GM04504 (cell line): ENCODE data around the gene NTMT2.

ENCODE experiments used
- DNase-seq: peaks from one replicate; pipeline ENCODE4 v3.0.0-alpha.2; 2012; ENCODE audit warnings: low read depth

The NTMT2 gene

GRCh38 chr1:170210142-170210541 is 64.4 kb downstream of the NTMT2 start:
- no peak for DNase-seq

GRCh38 chr1:170213596-170213995 is 67.8 kb downstream of the NTMT2 start:
- no peak for DNase-seq

GRCh38 chr1:170214117-170215032 is 68.6 kb downstream of the NTMT2 start:
- no peak for DNase-seq

- DNase-seq = no peak
These were observed 69.5 kb downstream of the NTMT2 start for GRCh38 chr1:170215072-170215885.

GRCh38 chr1:170217517-170218256 is 71.9 kb downstream of the NTMT2 start:
- no peak for DNase-seq

DNA sequence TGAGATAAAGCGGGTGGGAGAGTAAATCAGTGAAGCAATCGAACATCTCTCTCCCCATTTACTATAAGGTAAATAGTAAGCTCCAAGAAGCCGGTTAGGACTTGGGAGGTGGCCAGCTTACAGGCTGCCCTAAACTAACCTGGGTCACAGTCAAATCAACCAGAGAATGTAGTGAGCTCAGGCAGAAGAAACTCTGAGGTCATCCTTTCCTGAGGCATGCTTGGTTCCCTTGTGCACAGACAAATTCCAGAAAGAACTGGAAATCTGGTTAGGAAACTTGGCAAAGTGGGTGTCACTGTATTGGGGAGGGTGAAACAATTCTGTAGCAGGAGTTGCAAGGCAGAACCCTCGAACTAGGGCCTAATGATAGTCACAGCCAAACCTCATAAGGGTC is 72.5 kb downstream of the NTMT2 start:
- DNase-seq = no peak
